WI38 (cell line): ENCODE measurements around the gene ELMO1.

ENCODE experiments used
- H3K4me3 ChIP-seq: 2 replicates; pipeline ENCODE4 v1.5.1; 2011; ENCODE audit warnings: low read depth, mild to moderate bottlenecking, control low read depth, low read length
- TF ChIP-seq, protein P1 (sequence below): IDR thresholded peaks from 2 replicates; pipeline ENCODE4 v1.5.1; 2012; ENCODE audit warnings: low read depth, mild to moderate bottlenecking, control low read depth, low read length

The ELMO1 gene

DNA sequence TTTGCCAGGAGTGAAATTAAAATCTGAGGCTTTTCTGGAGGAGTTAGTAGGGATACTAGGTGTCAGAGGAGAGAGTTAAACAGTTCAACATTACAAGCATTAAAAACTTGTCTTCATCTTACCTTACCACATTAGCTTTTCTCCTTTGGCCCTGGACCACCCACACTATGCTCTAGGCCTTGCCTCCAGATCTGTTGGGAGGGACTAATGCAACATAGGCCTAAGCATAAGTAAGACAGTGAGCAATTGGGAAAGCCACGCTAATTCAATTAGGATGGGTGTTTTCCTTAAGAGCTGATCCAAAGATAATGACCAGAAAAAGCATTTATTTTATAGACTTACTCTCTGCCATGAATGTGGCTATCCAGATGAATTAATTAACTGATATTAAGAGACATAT lies 158.9 kb downstream of the ELMO1 start:
- TF ChIP-seq, protein P1, sequence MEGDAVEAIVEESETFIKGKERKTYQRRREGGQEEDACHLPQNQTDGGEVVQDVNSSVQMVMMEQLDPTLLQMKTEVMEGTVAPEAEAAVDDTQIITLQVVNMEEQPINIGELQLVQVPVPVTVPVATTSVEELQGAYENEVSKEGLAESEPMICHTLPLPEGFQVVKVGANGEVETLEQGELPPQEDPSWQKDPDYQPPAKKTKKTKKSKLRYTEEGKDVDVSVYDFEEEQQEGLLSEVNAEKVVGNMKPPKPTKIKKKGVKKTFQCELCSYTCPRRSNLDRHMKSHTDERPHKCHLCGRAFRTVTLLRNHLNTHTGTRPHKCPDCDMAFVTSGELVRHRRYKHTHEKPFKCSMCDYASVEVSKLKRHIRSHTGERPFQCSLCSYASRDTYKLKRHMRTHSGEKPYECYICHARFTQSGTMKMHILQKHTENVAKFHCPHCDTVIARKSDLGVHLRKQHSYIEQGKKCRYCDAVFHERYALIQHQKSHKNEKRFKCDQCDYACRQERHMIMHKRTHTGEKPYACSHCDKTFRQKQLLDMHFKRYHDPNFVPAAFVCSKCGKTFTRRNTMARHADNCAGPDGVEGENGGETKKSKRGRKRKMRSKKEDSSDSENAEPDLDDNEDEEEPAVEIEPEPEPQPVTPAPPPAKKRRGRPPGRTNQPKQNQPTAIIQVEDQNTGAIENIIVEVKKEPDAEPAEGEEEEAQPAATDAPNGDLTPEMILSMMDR: no peak

DNA sequence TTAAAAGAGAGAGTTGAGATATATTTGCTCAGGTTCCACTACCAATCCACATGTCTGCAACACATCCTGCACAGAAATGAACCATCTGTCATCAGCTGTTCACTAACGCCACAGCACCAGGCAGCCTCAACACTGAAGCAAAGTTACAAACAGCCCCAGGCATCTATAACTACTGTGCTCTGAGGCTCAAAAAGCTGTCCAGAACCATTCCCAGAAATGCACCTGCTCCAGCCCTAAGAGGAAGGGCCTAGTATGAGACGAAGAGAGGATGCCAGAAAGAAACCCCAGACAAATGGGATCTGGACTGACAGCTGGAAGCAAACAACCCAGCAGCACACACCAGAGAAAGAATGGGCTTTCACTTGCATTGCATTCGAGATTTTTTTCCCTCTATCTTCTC lies 159.3 kb downstream of the ELMO1 start:
- H3K4me3 ChIP-seq: no peak overlapping the region

More for the DNA sequence above, 158.9 kb downstream of the ELMO1 start:
- H3K4me3 ChIP-seq: no peak overlapping the region

DNA sequence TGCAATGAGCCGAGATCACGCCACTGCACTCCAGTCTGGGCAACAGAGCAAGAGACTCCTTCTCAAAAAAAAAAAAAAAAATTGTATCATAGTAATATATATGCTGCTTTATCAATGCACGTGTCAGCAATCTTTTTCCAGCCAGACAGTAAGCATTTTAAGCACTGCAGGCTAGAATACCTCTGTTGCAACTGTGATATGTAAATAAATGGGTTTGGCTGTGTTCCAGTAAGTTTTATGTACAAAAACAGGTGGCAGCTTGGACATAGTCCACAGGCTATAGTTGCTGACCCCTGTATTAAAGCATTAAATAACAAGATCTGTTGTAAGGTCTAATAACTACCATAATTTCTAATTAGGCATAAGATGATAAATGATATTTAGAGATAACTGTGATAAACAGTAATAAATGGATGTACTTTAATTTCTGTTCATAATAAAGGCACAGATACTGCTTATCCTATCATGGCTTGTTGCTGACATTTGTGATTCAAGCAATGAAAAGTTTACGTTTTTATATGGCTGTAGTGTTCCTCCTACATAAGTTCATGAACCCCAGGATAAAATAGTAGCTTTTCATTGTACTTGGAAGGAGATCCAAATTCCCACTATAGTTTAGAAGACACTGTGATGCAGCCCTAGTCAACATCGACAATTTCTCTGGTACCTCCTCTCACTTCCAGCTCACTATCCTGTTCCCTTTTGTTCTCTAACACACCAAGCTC lies 161.4 kb downstream of the ELMO1 start:
- TF ChIP-seq, protein P1: no peak
- no peak overlapping the region for H3K4me3 ChIP-seq

More for the DNA sequence above, 159.3 kb downstream of the ELMO1 start:
- TF ChIP-seq, protein P1: no peak

DNA sequence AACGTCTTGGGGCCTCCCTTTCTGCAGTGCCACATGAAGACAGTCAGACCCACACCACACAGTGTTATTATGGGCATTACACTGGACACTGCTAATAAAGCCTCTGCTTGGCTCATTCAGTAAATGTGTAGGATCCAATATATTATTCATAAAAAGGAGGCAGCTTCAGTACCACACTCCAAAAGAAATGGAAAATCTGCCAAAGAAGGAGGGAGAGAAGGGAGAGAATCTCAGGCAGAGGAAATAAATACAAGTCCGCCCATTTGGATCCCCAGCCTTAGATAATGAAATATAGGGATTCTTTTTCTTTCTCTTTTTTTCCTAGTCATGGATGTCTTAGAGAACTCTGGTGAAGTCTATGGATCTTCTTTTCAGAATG lies 162.2 kb downstream of the ELMO1 start:
- no peak overlapping the region for H3K4me3 ChIP-seq
- TF ChIP-seq, protein P1: no peak

DNA sequence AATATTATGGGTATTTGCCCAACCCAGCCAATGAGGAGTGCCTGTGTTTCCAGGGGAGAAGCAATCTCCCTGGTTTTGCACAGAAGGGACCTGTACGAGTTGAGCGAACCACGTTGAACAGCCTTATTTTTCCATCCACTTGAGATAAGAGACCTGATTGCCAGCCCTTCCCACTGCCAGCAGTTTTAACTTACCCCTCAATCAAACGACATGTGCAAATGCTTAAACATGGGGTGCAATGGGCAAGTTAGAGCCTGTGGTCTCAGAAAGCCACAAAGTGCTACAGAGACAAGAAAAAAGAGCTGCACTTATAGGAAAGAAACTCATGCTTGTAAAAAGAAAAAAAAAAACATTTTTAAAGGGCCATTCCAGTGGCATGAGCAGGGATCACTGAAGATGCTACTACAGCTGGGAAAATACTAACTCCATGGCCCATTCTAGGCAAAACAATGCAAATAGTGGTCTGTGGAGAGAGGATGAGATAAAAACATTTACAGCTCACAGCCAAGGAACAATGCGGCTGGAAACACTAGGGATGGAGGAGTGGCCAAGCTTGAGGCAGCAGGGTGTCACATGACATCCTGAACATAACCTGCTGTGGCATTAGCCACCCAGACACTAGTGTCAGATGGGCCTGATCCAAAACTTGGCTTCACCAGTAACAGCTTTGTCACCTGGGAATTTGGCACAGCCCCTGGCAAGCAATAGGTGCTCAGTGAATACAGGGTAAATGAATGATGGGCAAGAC lies 162.8 kb downstream of the ELMO1 start:
- TF ChIP-seq, protein P1: no peak
- H3K4me3 ChIP-seq: no peak overlapping the region

DNA sequence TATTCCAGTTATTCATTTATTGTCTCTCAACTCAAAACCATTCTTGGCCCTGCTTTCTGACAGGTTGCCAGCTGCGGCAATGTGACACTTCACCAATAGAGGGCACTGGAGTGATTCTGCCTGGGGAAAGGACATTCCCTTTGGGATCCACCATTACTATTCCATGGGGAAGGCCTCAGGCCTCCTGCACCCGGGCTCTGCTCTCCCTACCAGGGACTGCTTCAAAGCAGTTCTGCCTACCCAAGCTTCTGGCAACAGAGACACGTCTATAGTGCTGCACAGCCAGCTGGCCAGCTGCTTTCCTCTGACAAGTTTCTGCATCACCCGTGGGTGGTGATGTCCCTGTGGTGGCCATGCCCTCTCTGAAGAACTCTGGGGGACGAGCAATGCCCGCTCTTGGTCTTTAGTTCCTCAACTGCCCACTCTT lies 163.8 kb downstream of the ELMO1 start:
- H3K4me3 ChIP-seq: no peak overlapping the region
- TF ChIP-seq, protein P1: no peak

DNA sequence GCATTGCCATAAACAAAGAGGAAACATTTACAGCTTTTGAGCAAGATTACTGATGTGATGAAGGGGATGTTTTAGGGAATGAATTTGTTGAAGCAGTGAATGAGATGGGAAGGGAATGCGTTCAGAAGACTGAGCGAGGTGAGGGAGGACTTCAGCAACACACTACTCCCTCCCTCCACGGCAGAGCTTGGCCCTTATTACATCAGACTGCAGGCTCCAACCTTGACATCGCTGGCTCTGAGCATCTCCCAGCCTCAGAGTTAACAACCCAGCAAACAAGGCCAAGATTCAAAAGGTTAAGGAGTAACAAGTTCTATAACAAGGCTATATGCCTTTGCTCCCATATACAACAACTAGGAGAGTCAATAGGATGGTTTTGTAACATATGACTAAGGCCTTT lies 164.4 kb downstream of the ELMO1 start:
- H3K4me3 ChIP-seq: no peak overlapping the region
- TF ChIP-seq, protein P1: no peak
